ENCODE data around the gene XKR3. TPM values are rescaled to one million over a fixed set of nuclear protein-coding genes. Genes with fewer than 3 reads are reported as not detected.

Gene XKR3
- total and polyA plus RNA-seq, 2 experiments from 2014 or later, result not detected

DNA sequence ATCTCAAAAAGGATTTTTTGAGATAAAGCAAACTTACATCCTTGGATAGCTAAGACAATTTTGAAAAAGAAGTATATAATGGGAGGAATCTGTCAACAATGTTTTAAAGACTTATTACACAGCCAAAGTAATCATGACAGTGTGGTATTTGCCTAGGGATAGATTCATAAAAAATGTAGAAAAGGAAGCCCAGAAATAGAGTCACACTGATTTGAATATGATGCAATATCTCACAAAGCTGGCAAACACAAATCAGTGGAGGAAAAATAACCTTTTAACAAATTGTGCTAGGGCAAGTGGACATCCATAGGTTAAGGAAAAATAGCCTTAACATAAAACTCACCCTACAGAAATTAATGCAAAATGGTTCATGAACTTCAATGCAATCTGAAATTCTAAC, 6.0 kb downstream of the XKR3 start (continued):
- TF ChIP-seq, protein P1, sequence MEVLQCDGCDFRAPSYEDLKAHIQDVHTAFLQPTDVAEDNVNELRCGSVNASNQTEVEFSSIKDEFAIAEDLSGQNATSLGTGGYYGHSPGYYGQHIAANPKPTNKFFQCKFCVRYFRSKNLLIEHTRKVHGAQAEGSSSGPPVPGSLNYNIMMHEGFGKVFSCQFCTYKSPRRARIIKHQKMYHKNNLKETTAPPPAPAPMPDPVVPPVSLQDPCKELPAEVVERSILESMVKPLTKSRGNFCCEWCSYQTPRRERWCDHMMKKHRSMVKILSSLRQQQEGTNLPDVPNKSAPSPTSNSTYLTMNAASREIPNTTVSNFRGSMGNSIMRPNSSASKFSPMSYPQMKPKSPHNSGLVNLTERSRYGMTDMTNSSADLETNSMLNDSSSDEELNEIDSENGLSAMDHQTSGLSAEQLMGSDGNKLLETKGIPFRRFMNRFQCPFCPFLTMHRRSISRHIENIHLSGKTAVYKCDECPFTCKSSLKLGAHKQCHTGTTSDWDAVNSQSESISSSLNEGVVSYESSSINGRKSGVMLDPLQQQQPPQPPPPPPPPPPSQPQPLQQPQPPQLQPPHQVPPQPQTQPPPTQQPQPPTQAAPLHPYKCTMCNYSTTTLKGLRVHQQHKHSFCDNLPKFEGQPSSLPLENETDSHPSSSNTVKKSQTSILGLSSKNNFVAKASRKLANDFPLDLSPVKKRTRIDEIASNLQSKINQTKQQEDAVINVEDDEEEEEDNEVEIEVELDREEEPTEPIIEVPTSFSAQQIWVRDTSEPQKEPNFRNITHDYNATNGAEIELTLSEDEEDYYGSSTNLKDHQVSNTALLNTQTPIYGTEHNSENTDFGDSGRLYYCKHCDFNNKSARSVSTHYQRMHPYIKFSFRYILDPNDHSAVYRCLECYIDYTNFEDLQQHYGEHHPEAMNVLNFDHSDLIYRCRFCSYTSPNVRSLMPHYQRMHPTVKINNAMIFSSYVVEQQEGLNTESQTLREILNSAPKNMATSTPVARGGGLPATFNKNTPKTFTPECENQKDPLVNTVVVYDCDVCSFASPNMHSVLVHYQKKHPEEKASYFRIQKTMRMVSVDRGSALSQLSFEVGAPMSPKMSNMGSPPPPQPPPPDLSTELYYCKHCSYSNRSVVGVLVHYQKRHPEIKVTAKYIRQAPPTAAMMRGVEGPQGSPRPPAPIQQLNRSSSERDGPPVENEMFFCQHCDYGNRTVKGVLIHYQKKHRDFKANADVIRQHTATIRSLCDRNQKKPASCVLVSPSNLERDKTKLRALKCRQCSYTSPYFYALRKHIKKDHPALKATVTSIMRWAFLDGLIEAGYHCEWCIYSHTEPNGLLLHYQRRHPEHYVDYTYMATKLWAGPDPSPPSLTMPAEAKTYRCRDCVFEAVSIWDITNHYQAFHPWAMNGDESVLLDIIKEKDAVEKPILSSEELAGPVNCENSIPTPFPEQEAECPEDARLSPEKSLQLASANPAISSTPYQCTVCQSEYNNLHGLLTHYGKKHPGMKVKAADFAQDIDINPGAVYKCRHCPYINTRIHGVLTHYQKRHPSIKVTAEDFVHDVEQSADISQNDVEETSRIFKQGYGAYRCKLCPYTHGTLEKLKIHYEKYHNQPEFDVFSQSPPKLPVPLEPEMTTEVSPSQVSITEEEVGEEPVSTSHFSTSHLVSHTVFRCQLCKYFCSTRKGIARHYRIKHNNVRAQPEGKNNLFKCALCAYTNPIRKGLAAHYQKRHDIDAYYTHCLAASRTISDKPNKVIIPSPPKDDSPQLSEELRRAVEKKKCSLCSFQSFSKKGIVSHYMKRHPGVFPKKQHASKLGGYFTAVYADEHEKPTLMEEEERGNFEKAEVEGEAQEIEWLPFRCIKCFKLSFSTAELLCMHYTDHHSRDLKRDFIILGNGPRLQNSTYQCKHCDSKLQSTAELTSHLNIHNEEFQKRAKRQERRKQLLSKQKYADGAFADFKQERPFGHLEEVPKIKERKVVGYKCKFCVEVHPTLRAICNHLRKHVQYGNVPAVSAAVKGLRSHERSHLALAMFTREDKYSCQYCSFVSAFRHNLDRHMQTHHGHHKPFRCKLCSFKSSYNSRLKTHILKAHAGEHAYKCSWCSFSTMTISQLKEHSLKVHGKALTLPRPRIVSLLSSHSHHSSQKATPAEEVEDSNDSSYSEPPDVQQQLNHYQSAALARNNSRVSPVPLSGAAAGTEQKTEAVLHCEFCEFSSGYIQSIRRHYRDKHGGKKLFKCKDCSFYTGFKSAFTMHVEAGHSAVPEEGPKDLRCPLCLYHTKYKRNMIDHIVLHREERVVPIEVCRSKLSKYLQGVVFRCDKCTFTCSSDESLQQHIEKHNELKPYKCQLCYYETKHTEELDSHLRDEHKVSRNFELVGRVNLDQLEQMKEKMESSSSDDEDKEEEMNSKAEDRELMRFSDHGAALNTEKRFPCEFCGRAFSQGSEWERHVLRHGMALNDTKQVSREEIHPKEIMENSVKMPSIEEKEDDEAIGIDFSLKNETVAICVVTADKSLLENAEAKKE (CRISPR knock-in tag; IDR thresholded peaks at IDR 0.05), result no peak
- no peak for TF ChIP-seq EZH2 (IDR thresholded peaks at IDR 0.05; ENCODE audit: low read depth, unreplicated experiment)
- no peak for TF ChIP-seq EZH2phosphoT487 (IDR thresholded peaks at IDR 0.05; ENCODE audit: unreplicated experiment)
- TF ChIP-seq, protein P2, sequence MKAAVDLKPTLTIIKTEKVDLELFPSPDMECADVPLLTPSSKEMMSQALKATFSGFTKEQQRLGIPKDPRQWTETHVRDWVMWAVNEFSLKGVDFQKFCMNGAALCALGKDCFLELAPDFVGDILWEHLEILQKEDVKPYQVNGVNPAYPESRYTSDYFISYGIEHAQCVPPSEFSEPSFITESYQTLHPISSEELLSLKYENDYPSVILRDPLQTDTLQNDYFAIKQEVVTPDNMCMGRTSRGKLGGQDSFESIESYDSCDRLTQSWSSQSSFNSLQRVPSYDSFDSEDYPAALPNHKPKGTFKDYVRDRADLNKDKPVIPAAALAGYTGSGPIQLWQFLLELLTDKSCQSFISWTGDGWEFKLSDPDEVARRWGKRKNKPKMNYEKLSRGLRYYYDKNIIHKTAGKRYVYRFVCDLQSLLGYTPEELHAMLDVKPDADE (IDR thresholded peaks at IDR 0.05), result no peak

GRCh38 chr22:16818538-16818937, 6.7 kb downstream of the XKR3 start:
- Mint-ChIP-seq H3K4me3 (no peak overlapping the region), H3K27ac (no peak overlapping the region), H3K9me3 (peaks cover 48% of the 10 kb centered on the region), H3K27me3 (ENCODE audit: insufficient read depth, low read depth, poor library complexity) (no peaks in the 10 kb centered on the region), H3K36me3 (ENCODE audit: low read depth) (no peaks in the 10 kb centered on the region), H3K4me1 (no peaks in the 10 kb centered on the region)
- Histone ChIP-seq H3K36me3 (ENCODE audit: insufficient read depth) (no peaks in the 10 kb centered on the region), H3K79me2 (replicated peaks; ENCODE audit: insufficient read depth) (no peaks in the 10 kb centered on the region), H3F3A (replicated peaks; ENCODE audit: low read depth) (no peaks in the 10 kb centered on the region), H3K4me1 (ENCODE audit: insufficient read depth) (no peaks in the 10 kb centered on the region), H3K27ac (ENCODE audit: low read depth) (no peak overlapping the region), H3K9me2 (ENCODE audit: insufficient read depth) (no peaks in the 10 kb centered on the region), H3K27me3 (ENCODE audit: insufficient read depth) (no peaks in the 10 kb centered on the region), H4K20me1 (replicated peaks; ENCODE audit: insufficient read depth) (no peaks in the 10 kb centered on the region), H3K4me2 (no peak overlapping the region), H3K4me3 (no peak overlapping the region), H2AFZ (peak overlapping the region; percentile 39; the same call in 1 of the 2 replicates)
- DNase-seq (ENCODE audit: low spot score) (no peak), ATAC-seq (no peak)
- TF ChIP-seq ZNF331 (CRISPR knock-in tag; IDR thresholded peaks at IDR 0.05; ENCODE audit: low read depth) (no peak), JUNB (IDR thresholded peaks at IDR 0.05; ENCODE audit: unreplicated experiment) (no peak)
- TF ChIP-seq, protein P1 (CRISPR knock-in tag; IDR thresholded peaks at IDR 0.05), result no peak

All from GM23338 (cell line).